Measurements from ENCODE around the gene STAT3. TPM values are rescaled to one million over a fixed set of nuclear protein-coding genes. Genes with fewer than 3 reads are reported as not detected.
"Not testable (repeated sequence)": the region's sequence is repeated elsewhere in the genome, so short reads cannot be mapped to it uniquely, and the experiment has no call there.

STAT3 gene
- total RNA-seq, 1 donor from 2014 or later: 116 TPM

DNA sequence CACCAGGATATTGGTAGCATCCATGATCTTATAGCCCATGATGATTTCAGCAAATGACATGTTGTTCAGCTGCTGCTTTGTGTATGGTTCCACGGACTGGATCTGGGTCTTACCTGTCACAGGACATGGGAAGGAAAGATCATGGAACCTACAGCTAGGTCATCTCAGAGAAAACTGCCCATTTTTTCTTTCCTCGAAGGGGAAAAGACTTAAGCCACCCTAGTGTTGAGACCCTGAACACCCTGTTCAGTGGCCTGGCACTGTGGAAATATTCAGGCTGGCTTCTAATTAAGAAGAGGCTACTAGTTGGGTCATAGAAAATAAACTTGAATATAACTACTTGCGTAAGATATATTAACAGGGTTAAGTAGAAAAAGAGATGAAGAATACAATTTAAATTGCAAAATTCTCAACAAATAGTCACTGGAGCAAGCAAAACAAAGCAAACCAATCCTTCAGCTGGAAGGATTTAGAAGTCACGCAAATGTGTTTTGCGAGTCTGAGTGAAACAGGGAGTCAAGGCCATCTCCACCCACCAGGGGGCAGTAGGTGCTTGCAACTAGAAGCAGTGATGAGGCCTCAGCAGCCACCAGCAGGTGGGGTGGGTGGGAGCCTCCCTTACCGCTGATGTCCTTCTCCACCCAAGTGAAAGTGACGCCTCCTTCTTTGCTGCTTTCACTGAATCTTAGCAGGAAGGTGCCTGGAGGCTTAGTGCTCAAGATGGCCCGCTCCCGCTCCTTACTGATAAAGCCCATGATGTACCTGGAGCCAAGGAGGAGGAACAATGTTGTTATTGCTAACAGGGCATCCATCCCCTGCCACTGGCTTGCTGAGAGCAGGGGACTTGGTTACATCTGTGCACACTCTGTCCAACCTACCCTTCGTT lies 65.6 kb downstream of the STAT3 start:
- H3K27ac ChIP-seq (replicated peaks): peak overlapping the region; percentile 25
- H3K36me3 ChIP-seq: peaks cover 98% of the 10 kb centered on the region
- TF ChIP-seq, protein P1, sequence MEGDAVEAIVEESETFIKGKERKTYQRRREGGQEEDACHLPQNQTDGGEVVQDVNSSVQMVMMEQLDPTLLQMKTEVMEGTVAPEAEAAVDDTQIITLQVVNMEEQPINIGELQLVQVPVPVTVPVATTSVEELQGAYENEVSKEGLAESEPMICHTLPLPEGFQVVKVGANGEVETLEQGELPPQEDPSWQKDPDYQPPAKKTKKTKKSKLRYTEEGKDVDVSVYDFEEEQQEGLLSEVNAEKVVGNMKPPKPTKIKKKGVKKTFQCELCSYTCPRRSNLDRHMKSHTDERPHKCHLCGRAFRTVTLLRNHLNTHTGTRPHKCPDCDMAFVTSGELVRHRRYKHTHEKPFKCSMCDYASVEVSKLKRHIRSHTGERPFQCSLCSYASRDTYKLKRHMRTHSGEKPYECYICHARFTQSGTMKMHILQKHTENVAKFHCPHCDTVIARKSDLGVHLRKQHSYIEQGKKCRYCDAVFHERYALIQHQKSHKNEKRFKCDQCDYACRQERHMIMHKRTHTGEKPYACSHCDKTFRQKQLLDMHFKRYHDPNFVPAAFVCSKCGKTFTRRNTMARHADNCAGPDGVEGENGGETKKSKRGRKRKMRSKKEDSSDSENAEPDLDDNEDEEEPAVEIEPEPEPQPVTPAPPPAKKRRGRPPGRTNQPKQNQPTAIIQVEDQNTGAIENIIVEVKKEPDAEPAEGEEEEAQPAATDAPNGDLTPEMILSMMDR (IDR thresholded peaks at IDR 0.05; ENCODE audit: borderline replicate concordance): peak; percentile 99
- intact Hi-C loops (cut with micrococcal nuclease): loop anchor here (5.0 kb wide), 1 partner anchor 70 kb away; no protein-coding TSS in a partner anchor
- peak; percentile 92 for DNase-seq
- no peak overlapping the region for H3K4me3 ChIP-seq
- H3K27me3 ChIP-seq (ENCODE audit: low read depth): no peaks in the 10 kb centered on the region
- H3K9me3 ChIP-seq (replicated peaks): no peaks in the 10 kb centered on the region
- peaks cover 46% of the 10 kb centered on the region for H3K4me1 ChIP-seq

DNA sequence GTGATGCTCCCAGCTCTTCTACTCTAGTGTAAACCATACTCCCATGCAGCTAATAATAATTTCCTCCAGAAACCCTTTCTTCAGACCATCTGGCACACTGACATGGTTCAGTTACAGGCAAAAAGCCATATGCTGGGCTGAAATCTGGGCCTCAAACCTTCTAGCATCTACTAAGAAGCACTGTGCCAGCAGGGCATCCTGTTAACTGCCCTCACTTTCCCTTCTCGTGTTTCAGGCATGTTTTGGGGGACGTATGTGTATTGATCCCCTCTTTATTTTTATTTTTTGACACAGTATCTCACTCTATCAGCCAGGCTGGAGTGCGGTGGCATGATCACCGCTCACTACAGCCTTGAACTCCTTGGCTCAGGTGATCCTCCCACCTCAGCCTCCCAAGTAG lies 66.7 kb downstream of the STAT3 start:
- intact Hi-C loops (cut with micrococcal nuclease): loop anchor here (5.0 kb wide), 1 partner anchor 71 kb away; no protein-coding TSS in a partner anchor
- Histone ChIP-seq H3K36me3 (peaks cover 98% of the 10 kb centered on the region), H3K27ac (replicated peaks) (peak overlapping the region; percentile 13), H3K4me1 (peaks cover 54% of the 10 kb centered on the region), H3K4me3 (no peak overlapping the region), H3K27me3 (ENCODE audit: low read depth) (no peaks in the 10 kb centered on the region), H3K9me3 (replicated peaks) (no peaks in the 10 kb centered on the region)
- TF ChIP-seq, protein P1 (IDR thresholded peaks at IDR 0.05; ENCODE audit: borderline replicate concordance): no peak
- no peak for DNase-seq

DNA sequence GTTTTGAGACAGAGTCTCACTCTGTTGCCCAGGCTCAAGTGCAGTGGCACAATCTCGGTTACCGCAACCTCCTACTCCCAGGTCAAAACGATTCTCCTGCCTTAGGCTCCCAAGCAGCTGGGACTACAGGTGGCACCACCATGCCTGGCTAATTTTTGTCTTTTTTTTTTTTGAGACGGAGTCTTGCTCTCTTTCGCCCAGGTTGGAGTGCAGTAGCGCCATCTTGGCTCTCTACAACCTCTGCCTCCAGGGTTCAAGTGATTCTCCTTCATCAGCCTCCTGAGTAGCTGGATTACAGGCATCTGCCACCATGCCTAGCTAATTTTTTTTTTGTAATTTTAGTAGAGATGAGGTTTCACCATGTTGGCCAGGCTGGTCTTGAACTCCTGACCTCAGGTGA lies 70.3 kb downstream of the STAT3 start:
- intact Hi-C loops (cut with micrococcal nuclease): loop anchor here (5.0 kb wide), 2 partner anchors 89 to 209 kb away; no protein-coding TSS in a partner anchor
- H3K36me3 ChIP-seq: peaks cover 96% of the 10 kb centered on the region
- H3K9me3 ChIP-seq (replicated peaks); DNase-seq; H3K27me3 ChIP-seq (ENCODE audit: low read depth); H3K4me3 ChIP-seq: not testable (repeated sequence)
- peaks cover 70% of the 10 kb centered on the region for H3K4me1 ChIP-seq
- peak overlapping the region; percentile 77 for H3K27ac ChIP-seq (replicated peaks)

DNA sequence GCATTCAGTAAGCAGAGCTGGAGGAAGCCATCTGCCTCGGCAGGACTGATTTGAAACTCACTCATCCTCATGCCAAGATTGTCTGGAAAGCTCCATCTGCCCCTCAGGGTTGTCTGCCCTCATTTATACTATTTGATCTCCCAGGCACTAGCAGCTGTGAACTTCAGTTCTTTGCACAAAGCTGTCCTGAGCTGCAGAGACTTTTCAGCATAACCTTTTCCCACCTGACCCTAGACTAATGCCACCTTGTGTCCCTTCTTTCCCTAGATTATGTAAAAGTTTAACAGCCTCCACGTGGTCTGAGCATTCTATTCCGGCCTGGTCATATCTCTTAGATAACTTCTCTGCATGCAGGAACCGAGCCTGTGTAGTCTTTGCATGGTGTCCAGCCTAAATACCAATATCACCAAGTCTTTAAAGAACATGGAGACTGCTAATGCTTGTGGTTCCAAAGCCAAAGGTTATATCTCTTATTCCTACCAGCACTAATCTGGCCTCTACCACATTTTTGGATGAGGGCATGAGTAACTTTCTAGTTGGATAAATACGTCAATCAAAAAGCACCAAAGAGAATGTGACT lies 70.9 kb downstream of the STAT3 start:
- H3K27ac ChIP-seq (replicated peaks): peak overlapping the region; percentile 77

DNA sequence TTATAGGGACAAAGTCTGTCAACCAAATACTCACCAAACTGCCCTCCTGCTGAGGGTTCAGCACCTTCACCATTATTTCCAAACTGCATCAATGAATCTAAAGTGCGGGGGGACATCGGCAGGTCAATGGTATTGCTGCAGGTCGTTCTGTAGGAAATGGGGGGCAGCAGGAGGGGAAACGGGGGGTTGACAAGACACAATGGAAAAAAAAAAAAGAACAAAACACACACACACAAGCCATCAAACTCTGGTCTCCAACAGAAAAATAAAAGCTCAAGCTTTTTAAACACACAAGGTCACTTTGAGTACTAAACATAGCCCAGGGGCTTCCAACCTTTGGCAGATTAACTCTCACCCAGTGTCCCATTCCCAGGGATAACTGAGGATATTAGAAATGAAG lies 71.5 kb downstream of the STAT3 start:
- Histone ChIP-seq H3K36me3 (peaks cover 88% of the 10 kb centered on the region), H3K27ac (replicated peaks) (peak overlapping the region; percentile 77), H3K4me1 (peaks cover 73% of the 10 kb centered on the region), H3K27me3 (ENCODE audit: low read depth) (no peaks in the 10 kb centered on the region), H3K9me3 (replicated peaks) (no peaks in the 10 kb centered on the region), H3K4me3 (no peak overlapping the region)
- intact Hi-C loops (cut with micrococcal nuclease): loop anchor here (5.0 kb wide), 2 partner anchors 91 to 211 kb away; no protein-coding TSS in a partner anchor
- no peak for DNase-seq
- TF ChIP-seq, protein P1 (IDR thresholded peaks at IDR 0.05; ENCODE audit: borderline replicate concordance): no peak

More for the DNA sequence above, 70.9 kb downstream of the STAT3 start:
- Histone ChIP-seq H3K9me3 (replicated peaks) (no peaks in the 10 kb centered on the region), H3K4me1 (peaks cover 70% of the 10 kb centered on the region), H3K4me3 (no peak overlapping the region), H3K36me3 (peaks cover 94% of the 10 kb centered on the region), H3K27me3 (ENCODE audit: low read depth) (no peaks in the 10 kb centered on the region)
- intact Hi-C loops (cut with micrococcal nuclease): loop anchor here (5.0 kb wide), 2 partner anchors 90 to 210 kb away; no protein-coding TSS in a partner anchor
- TF ChIP-seq, protein P1 (IDR thresholded peaks at IDR 0.05; ENCODE audit: borderline replicate concordance): no peak
- DNase-seq: no peak
